HEK293 (cell line): ENCODE data around the gene MDM4.

Experiments
- CTCF ChIP-seq: fragments of 450-650 bp; formaldehyde crosslinking; IDR thresholded peaks from 2 replicates; pipeline ENCODE4 v1.5.1; 2016; ENCODE audit warnings: missing biosample characterization, missing genetic modification characterization
- ELK4 ChIP-seq: IDR thresholded peaks from 2 replicates; pipeline ENCODE4 v1.6.1; 2011; ENCODE audit warnings: mild to moderate bottlenecking, low read depth, low read length, borderline replicate concordance
- RBAK ChIP-seq: fragments of 450-650 bp; formaldehyde crosslinking; IDR thresholded peaks from 2 replicates; pipeline ENCODE4 v1.5.1; 2016; ENCODE audit warnings: missing biosample characterization, missing genetic modification characterization
- ZFP41 ChIP-seq: fragments of 450-650 bp; formaldehyde crosslinking; IDR thresholded peaks from 2 replicates; pipeline ENCODE4 v1.5.1; 2016; ENCODE audit warnings: missing biosample characterization, missing genetic modification characterization, borderline replicate concordance
- ZNF24 ChIP-seq: fragments of 450-650 bp; formaldehyde crosslinking; IDR thresholded peaks from 2 replicates; pipeline ENCODE4 v1.5.1; 2016; ENCODE audit warnings: missing biosample characterization, missing genetic modification characterization
- ZNF510 ChIP-seq: fragments of 450-650 bp; formaldehyde crosslinking; IDR thresholded peaks from 2 replicates; pipeline ENCODE4 v1.5.1; 2018; ENCODE audit warnings: mild to moderate bottlenecking, missing genetic modification characterization, missing biosample characterization; ENCODE audit not compliant: insufficient replicate concordance
- ZNF785 ChIP-seq: fragments of 450-650 bp; formaldehyde crosslinking; IDR thresholded peaks from 2 replicates; pipeline ENCODE4 v1.5.1; 2016; ENCODE audit warnings: missing biosample characterization, missing genetic modification characterization

GRCh38 chr1:204572923-204573922 lies 57.0 kb downstream of the MDM4 start:
- TF ChIP-seq RBAK (no peak), CTCF (tag by site-specific recombination) (no peak), ZNF24 (tag by site-specific recombination) (no peak), ELK4 (no peak), ZFP41 (tag by site-specific recombination) (no peak), ZNF785 (tag by site-specific recombination) (no peak), ZNF510 (tag by site-specific recombination) (no peak)
